NCI-H226 (cell line): ENCODE results near the gene FFAR3.

Experiments used
- DNase-seq: peaks from one replicate; pipeline ENCODE4 v3.0.0-alpha.2; 2015

FFAR3 gene

GRCh38 chr19:35357867-35358573 lies at the start of gene FFAR3:
FFAR3 (plus strand) TSS chr19:35358460; CDS start chr19:35358891, 431 bp downstream.
- DNase-seq = no peak

GRCh38 chr19:35308910-35309309 lies 49.4 kb upstream of the FFAR3 start:
- DNase-seq = no peak

- DNase-seq = peak; percentile 44
These were observed 48.6 kb upstream of the FFAR3 start for GRCh38 chr19:35309481-35310279.

GRCh38 chr19:35310331-35310730 lies 47.9 kb upstream of the FFAR3 start:
- DNase-seq = no peak

GRCh38 chr19:35310811-35311465 lies 47.3 kb upstream of the FFAR3 start:
- no peak for DNase-seq

GRCh38 chr19:35311901-35312665 lies 46.2 kb upstream of the FFAR3 start:
- DNase-seq = no peak

GRCh38 chr19:35313587-35313986 lies 44.7 kb upstream of the FFAR3 start:
- DNase-seq = no peak

- no peak for DNase-seq
These were observed 44.2 kb upstream of the FFAR3 start for GRCh38 chr19:35314031-35314430.

- DNase-seq = no peak
These were observed 43.3 kb upstream of the FFAR3 start for GRCh38 chr19:35314858-35315470.

- DNase-seq = no peak
These were observed 42.4 kb upstream of the FFAR3 start for GRCh38 chr19:35315883-35316282.

- DNase-seq = no peak
These were observed 41.7 kb upstream of the FFAR3 start for GRCh38 chr19:35316560-35316959.

GRCh38 chr19:35317464-35318043 lies 40.7 kb upstream of the FFAR3 start:
- DNase-seq = no peak

- peak; percentile 54 for DNase-seq
These were observed 39.4 kb upstream of the FFAR3 start for GRCh38 chr19:35318679-35319448.

- no peak for DNase-seq
These were observed 38.1 kb upstream of the FFAR3 start for GRCh38 chr19:35320065-35320713.

GRCh38 chr19:35321291-35321690 lies 37.0 kb upstream of the FFAR3 start:
- DNase-seq = no peak

- DNase-seq = no peak
These were observed 36.2 kb upstream of the FFAR3 start for GRCh38 chr19:35322014-35322413.

- no peak for DNase-seq
These were observed 30.6 kb upstream of the FFAR3 start for GRCh38 chr19:35327642-35328041.

- DNase-seq = no peak
These were observed 29.4 kb upstream of the FFAR3 start, which contains the start of gene CD22 for GRCh38 chr19:35328851-35329285. CD22 (plus strand) TSS chr19:35329187; CDS start chr19:35332041, 2,854 bp downstream.

GRCh38 chr19:35329323-35329722 lies 28.9 kb upstream of the FFAR3 start:
- DNase-seq = no peak

GRCh38 chr19:35330475-35330874 lies 27.8 kb upstream of the FFAR3 start:
- DNase-seq = no peak
